ENCODE results near the gene MTMR2. TPM values are rescaled to one million over a fixed set of nuclear protein-coding genes. Genes with fewer than 3 reads are reported as not detected.

The MTMR2 gene
- total and polyA plus RNA-seq, 2 experiments from 2014 or later: 22.9 to 36.6 TPM

DNA sequence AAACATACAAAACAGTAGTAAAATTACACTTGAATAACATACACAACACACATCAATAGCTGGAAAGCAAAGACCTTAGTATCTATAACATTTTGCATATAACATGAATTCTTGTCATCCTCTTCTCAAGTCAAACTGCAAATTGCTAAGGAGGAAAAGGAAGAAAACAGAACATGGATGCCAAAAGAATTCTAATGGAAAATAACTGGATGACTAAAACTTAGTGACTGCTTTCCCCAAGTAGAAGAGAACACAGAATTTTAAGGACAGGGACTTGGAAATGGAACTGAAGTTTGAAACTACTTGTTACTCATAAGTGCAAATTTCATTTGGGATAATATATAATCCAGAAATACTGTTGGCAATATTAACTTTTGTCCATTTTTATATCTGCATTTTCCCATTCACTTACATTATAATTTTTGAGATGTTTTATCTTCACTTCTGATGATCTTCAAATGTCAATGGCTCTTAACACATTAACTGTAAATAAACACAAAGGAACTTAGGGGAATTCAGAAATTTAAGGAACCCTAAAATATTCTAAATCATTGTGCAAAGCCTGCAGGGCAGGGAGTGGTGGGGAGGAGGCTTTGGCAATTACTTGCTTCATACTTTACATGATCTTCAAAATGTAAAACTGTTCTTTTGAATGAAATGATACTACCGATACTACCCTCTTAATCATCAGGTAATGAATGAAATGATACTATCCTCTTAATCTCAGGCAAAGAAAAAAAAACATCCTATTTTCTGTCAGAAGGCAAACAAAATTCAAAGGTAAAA is 9.9 kb downstream of the MTMR2 start:
- H3K79me2 ChIP-seq: peaks cover 86% of the 10 kb centered on the region
- no peaks in the 10 kb centered on the region for H3K36me3 ChIP-seq (replicated peaks; ENCODE audit: insufficient read depth, low read depth)
- no peak overlapping the region for H3K4me2 ChIP-seq
- H3K9me2 ChIP-seq (replicated peaks; ENCODE audit: insufficient read depth): no peaks in the 10 kb centered on the region
- no peak overlapping the region for H3K4me3 ChIP-seq
- TF ChIP-seq CTCF (IDR thresholded peaks at IDR 0.05; ENCODE audit: poor library complexity): no peak
- no peak for TF ChIP-seq EZH2 (IDR thresholded peaks at IDR 0.05; ENCODE audit: borderline replicate concordance)
- no peak for TF ChIP-seq EZH2phosphoT487 (IDR thresholded peaks at IDR 0.05; ENCODE audit: low read depth, severe bottlenecking, unreplicated experiment)
- DNase-seq (ENCODE audit: low spot score): no peak
- H2AFZ ChIP-seq: no peak overlapping the region
- WGBS (ENCODE audit: low lambda C conversion rate, missing lambda C conversion rate): 95% methylated on average over 1 of the region's 1 CpG
- no peaks in the 10 kb centered on the region for H3K4me1 ChIP-seq (ENCODE audit: insufficient read depth)
- no peaks in the 10 kb centered on the region for H3K9me3 ChIP-seq (ENCODE audit: low read depth)
- H3K27me3 ChIP-seq: no peaks in the 10 kb centered on the region
- H3K27ac ChIP-seq: no peak overlapping the region
- H4K20me1 ChIP-seq (ENCODE audit: insufficient read depth, poor library complexity, severe bottlenecking): no peaks in the 10 kb centered on the region

- no peaks in the 10 kb centered on the region for H4K20me1 ChIP-seq (ENCODE audit: insufficient read depth, poor library complexity, severe bottlenecking)
- no peaks in the 10 kb centered on the region for H3K9me3 ChIP-seq (ENCODE audit: low read depth)
- H2AFZ ChIP-seq: no peak overlapping the region
- no peak for TF ChIP-seq EZH2 (IDR thresholded peaks at IDR 0.05; ENCODE audit: borderline replicate concordance)
- TF ChIP-seq CTCF (IDR thresholded peaks at IDR 0.05; ENCODE audit: poor library complexity): no peak
- no peaks in the 10 kb centered on the region for H3K36me3 ChIP-seq (replicated peaks; ENCODE audit: insufficient read depth, low read depth)
- no peak overlapping the region for H3K4me2 ChIP-seq
- no peaks in the 10 kb centered on the region for H3K4me1 ChIP-seq (ENCODE audit: insufficient read depth)
- WGBS (ENCODE audit: low lambda C conversion rate, missing lambda C conversion rate): 94% methylated on average over 4 of the region's 4 CpGs
- H3K4me3 ChIP-seq: no peak overlapping the region
- no peaks in the 10 kb centered on the region for H3K27me3 ChIP-seq
- no peaks in the 10 kb centered on the region for H3K9me2 ChIP-seq (replicated peaks; ENCODE audit: insufficient read depth)
- no peak overlapping the region for H3K27ac ChIP-seq
- H3K79me2 ChIP-seq: peaks cover 86% of the 10 kb centered on the region
- no peak for DNase-seq (ENCODE audit: low spot score)
These were observed 10.9 kb downstream of the MTMR2 start for GRCh38 chr11:95912902-95913560.

DNA sequence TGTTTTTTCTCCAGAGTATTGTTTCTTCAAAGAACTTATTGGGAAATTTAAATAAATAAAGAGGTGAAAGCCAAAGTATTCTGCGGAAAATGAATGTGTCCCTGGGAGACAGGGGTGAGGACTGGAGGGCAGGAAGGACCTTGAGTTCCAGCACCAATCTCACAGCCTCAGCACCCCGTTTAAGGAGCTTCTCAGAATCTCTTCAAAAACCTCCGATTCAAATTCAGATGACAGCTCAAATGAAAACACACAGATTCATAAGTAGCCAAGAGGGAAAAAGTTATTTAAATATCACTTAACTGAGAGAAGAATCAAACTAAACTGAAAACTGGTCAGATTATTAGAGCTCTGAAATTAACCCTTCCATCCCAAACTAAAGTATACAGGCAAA is 12.5 kb downstream of the MTMR2 start:
- Histone ChIP-seq H3K27ac (no peak overlapping the region), H3K4me1 (ENCODE audit: insufficient read depth) (no peaks in the 10 kb centered on the region), H3K4me3 (no peak overlapping the region), H3K36me3 (replicated peaks; ENCODE audit: insufficient read depth, low read depth) (no peaks in the 10 kb centered on the region), H3K79me2 (peaks cover 85% of the 10 kb centered on the region), H3K9me3 (ENCODE audit: low read depth) (no peaks in the 10 kb centered on the region), H3K4me2 (no peak overlapping the region), H2AFZ (no peak overlapping the region), H4K20me1 (ENCODE audit: insufficient read depth, poor library complexity, severe bottlenecking) (no peaks in the 10 kb centered on the region), H3K27me3 (no peaks in the 10 kb centered on the region), H3K9me2 (replicated peaks; ENCODE audit: insufficient read depth) (no peaks in the 10 kb centered on the region)
- WGBS (ENCODE audit: low lambda C conversion rate, missing lambda C conversion rate): 85% methylated on average over 3 of the region's 3 CpGs
- no peak for DNase-seq (ENCODE audit: low spot score)
- TF ChIP-seq EZH2phosphoT487 (IDR thresholded peaks at IDR 0.05; ENCODE audit: low read depth, severe bottlenecking, unreplicated experiment): no peak
- TF ChIP-seq EZH2 (IDR thresholded peaks at IDR 0.05; ENCODE audit: borderline replicate concordance): no peak
- no peak for TF ChIP-seq CTCF (IDR thresholded peaks at IDR 0.05; ENCODE audit: poor library complexity)

Data from hepatocyte (in vitro differentiated cells).